Measurements from ENCODE around the gene LY6G6F.

- TF ChIP-seq GATA3 (IDR thresholded peaks at IDR 0.05; ENCODE audit: low read depth, low read length): no peak
- TF ChIP-seq GATA2 (IDR thresholded peaks at IDR 0.05; ENCODE audit: low read depth, low read length): no peak
Measured at GRCh38 chr6:31692353-31692752, 14.3 kb upstream of the LY6G6F start.

All from SH-SY5Y (cell line).